Osteoblast (primary cell): Measurements from ENCODE around the gene PLCB4. TPM values are rescaled to one million over a fixed set of nuclear protein-coding genes. Genes with fewer than 3 reads are reported as not detected.

Source experiments
- DNase-seq: peaks from one replicate; pipeline ENCODE4 v3.0.0; 2011; ENCODE audit warnings: low spot score, mixed read lengths; ENCODE audit not compliant: insufficient read length; ENCODE audit errors: missing footprints
- H2AFZ ChIP-seq: 2 replicates; pipeline ENCODE4 v1.6.0; 2011; ENCODE audit warnings: mild to moderate bottlenecking, low read length
- H3K27ac ChIP-seq: 2 replicates; pipeline ENCODE4 v1.5.1; 2011; ENCODE audit warnings: mild to moderate bottlenecking, low read depth, low read length, moderate library complexity
- H3K27me3 ChIP-seq: 2 replicates; pipeline ENCODE4 v1.6.0; 2012; ENCODE audit warnings: mild to moderate bottlenecking, control low read depth, inconsistent platforms, low read length, moderate library complexity; ENCODE audit not compliant: insufficient read depth
- H3K36me3 ChIP-seq: 2 replicates; pipeline ENCODE4 v1.5.1; 2011; ENCODE audit warnings: mild to moderate bottlenecking, low read length, control low read depth, moderate library complexity; ENCODE audit not compliant: insufficient read depth
- H3K4me1 ChIP-seq: 2 replicates; pipeline ENCODE4 v1.5.1; 2011; ENCODE audit warnings: mild to moderate bottlenecking, low read length, control low read depth, moderate library complexity; ENCODE audit not compliant: insufficient read depth
- H3K4me2 ChIP-seq: 2 replicates; pipeline ENCODE4 v1.6.0; 2011; ENCODE audit warnings: mild to moderate bottlenecking, low read length; ENCODE audit not compliant: insufficient read depth
- H3K4me3 ChIP-seq: fragments of 200-600 bp; sonication (generic); 3 replicates; pipeline ENCODE4 v1.5.1; 2012; ENCODE audit warnings: mild to moderate bottlenecking, low read length, inconsistent platforms; ENCODE audit not compliant: insufficient read depth
- H3K79me2 ChIP-seq: 2 replicates; pipeline ENCODE4 v1.6.0; 2012; ENCODE audit warnings: mild to moderate bottlenecking, low read length, control low read depth, inconsistent platforms; ENCODE audit not compliant: insufficient read depth
- H3K9me3 ChIP-seq: 2 replicates; pipeline ENCODE4 v1.5.1; 2011; ENCODE audit warnings: low read depth, low read length, control low read depth
- H4K20me1 ChIP-seq: 2 replicates; pipeline ENCODE4 v1.6.0; 2012; ENCODE audit warnings: mild to moderate bottlenecking, low read length, control low read depth; ENCODE audit not compliant: insufficient read depth
- total RNA-seq: library from RNA; depleted of rRNA; stranded (reverse); fragments of >200 nt; gene quantifications from 2 replicates; pipeline ENCODE4 v1.2.3, GENCODE V29; 2012
- TF ChIP-seq, protein P1 (sequence below): IDR thresholded peaks from 2 replicates; pipeline ENCODE4 v1.5.1; 2011; ENCODE audit warnings: mild to moderate bottlenecking, low read depth, low read length, moderate library complexity; ENCODE audit errors: extremely low read depth

PLCB4 gene
- total RNA-seq, 1 donor: 13.0 TPM

DNA sequence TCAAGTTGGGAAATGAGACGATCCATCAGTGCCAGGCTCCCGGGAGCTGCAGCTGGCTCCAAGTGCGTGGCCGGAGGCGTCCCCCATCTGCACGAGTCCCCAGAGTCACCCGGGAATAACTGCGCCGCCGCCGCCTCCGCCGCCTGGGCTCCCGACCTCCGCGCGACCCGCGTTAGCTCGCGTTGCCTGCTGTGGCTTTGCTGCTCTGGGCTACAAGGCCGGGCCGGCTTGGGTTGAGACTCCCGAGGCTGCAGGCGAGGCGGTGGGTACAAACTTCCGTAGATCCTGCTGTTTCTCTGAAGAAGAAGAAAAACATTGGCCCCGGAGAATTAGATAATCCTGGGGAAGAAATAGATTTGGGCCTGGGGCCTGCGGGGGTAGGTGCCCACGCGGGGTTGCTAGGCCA lies 438.1 kb downstream of the PLCB4 start:
- H2AFZ ChIP-seq: peak overlapping the region; percentile 63
- H3K4me3 ChIP-seq: peak overlapping the region; percentile 57
- DNase-seq: peak; percentile 58
- H3K79me2 ChIP-seq: no peaks in the 10 kb centered on the region
- H3K4me2 ChIP-seq: peak overlapping the region; percentile 60
- no peaks in the 10 kb centered on the region for H3K36me3 ChIP-seq
- peaks cover 55% of the 10 kb centered on the region for H3K27me3 ChIP-seq
- H3K9me3 ChIP-seq: no peaks in the 10 kb centered on the region
- H3K4me1 ChIP-seq: peaks cover 10% of the 10 kb centered on the region
- H4K20me1 ChIP-seq: no peaks in the 10 kb centered on the region
- H3K27ac ChIP-seq: no peak overlapping the region
- TF ChIP-seq, protein P1, sequence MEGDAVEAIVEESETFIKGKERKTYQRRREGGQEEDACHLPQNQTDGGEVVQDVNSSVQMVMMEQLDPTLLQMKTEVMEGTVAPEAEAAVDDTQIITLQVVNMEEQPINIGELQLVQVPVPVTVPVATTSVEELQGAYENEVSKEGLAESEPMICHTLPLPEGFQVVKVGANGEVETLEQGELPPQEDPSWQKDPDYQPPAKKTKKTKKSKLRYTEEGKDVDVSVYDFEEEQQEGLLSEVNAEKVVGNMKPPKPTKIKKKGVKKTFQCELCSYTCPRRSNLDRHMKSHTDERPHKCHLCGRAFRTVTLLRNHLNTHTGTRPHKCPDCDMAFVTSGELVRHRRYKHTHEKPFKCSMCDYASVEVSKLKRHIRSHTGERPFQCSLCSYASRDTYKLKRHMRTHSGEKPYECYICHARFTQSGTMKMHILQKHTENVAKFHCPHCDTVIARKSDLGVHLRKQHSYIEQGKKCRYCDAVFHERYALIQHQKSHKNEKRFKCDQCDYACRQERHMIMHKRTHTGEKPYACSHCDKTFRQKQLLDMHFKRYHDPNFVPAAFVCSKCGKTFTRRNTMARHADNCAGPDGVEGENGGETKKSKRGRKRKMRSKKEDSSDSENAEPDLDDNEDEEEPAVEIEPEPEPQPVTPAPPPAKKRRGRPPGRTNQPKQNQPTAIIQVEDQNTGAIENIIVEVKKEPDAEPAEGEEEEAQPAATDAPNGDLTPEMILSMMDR: no peak

DNA sequence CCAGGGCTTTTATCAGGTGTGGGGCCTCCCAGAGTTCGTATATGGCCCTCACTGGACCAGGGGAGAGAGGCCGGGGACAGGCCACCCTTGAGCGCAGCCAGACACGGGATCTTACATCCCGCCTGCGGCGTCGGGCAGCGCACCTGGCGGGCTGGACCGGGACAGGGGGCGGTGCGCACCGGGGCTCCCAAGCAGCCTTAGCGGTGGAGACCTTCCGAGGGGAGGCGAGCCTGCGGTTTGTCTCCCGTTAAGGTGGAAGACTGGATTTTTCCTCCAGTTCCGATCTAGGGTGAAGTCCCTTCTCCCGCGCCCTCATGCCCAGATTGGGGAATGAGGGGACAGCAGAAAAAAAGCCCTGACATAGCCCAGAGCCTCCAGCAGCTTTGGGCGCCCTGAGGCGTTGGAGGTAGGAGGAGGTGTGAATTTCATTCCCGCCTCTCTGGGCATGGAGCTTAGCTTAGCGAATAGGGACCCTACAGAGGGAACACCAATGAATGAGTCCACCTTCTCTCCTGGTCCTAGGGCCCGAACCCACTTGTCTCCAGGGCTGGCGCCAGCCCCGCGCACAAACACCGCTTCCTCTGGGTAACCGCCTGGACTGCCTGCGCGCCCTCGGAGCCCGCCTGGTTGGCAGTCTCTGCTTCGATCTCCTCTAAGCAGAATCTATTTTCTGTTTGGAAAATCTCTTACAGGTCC lies 438.8 kb downstream of the PLCB4 start:
- Histone ChIP-seq H3K79me2 (no peaks in the 10 kb centered on the region), H3K36me3 (no peaks in the 10 kb centered on the region), H3K27me3 (peaks cover 55% of the 10 kb centered on the region), H3K27ac (no peak overlapping the region), H4K20me1 (no peaks in the 10 kb centered on the region), H3K9me3 (no peaks in the 10 kb centered on the region), H2AFZ (no peak overlapping the region), H3K4me2 (peak overlapping the region; percentile 8), H3K4me3 (peak overlapping the region; percentile 3), H3K4me1 (peaks cover 10% of the 10 kb centered on the region)
- TF ChIP-seq, protein P1: no peak
- DNase-seq: peak; percentile 73

DNA sequence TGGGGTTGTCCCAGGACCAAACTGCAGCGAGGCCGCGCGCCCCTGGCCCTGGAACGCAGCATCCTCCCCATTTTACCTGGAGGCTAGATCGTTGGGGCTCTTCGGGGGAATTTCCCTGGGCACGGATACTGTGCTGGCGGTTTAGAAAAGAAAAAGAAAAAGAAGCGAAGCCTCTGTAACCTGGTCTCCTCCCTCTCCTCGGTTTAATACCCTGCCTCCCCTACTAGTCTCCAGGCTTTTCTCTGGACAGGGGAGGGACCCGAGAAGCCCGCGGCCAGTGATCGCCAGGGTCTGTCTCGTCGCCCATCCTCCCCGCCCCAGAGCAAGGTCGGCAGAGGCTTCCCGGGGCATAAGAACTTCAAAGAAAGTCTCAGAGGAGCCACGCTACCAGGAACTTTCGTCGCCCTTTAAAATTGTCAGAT lies 439.4 kb downstream of the PLCB4 start:
- TF ChIP-seq, protein P1: no peak
- DNase-seq: no peak
- no peak overlapping the region for H2AFZ ChIP-seq
- peak overlapping the region; percentile 8 for H3K4me2 ChIP-seq
- no peaks in the 10 kb centered on the region for H3K79me2 ChIP-seq
- H3K4me3 ChIP-seq: peak overlapping the region; percentile 3
- H3K27me3 ChIP-seq: peaks cover 58% of the 10 kb centered on the region
- H3K36me3 ChIP-seq: no peaks in the 10 kb centered on the region
- peaks cover 10% of the 10 kb centered on the region for H3K4me1 ChIP-seq
- H4K20me1 ChIP-seq: no peaks in the 10 kb centered on the region
- no peak overlapping the region for H3K27ac ChIP-seq
- no peaks in the 10 kb centered on the region for H3K9me3 ChIP-seq

DNA sequence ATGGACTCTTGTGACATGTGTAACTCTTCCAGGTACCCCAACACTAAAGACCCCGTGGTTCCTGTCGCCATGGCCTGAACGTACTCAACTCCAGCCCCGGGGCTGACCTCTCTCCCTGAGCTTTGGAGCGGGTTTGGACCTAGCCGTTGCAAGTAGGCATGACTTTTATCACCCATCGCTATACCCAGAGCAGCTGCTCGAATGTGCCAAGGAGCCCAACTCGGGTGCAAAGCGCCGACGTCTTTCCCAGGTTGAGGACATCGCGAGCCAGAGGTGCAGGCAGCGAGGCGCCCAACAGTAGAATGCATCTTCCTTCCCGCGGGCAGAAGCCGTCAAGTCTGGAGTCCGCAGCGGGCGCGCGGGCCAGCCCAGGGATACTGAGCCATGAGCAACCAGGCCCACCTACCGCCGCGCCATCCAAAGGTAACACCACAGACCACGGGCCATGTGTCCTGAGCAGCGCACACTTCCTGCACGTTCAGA lies 439.9 kb downstream of the PLCB4 start:
- no peak overlapping the region for H2AFZ ChIP-seq
- TF ChIP-seq, protein P1: no peak
- H3K36me3 ChIP-seq: no peaks in the 10 kb centered on the region
- H3K4me1 ChIP-seq: peaks cover 5% of the 10 kb centered on the region
- no peak overlapping the region for H3K27ac ChIP-seq
- H3K27me3 ChIP-seq: peaks cover 63% of the 10 kb centered on the region
- no peaks in the 10 kb centered on the region for H4K20me1 ChIP-seq
- DNase-seq: no peak
- H3K79me2 ChIP-seq: no peaks in the 10 kb centered on the region
- H3K4me2 ChIP-seq: no peak overlapping the region
- no peak overlapping the region for H3K4me3 ChIP-seq
- no peaks in the 10 kb centered on the region for H3K9me3 ChIP-seq
